Panc1 (cell line): ENCODE results near the gene THEM4. TPM values are rescaled to one million over a fixed set of nuclear protein-coding genes. Genes with fewer than 3 reads are reported as not detected.

Experiments
- ATAC-seq: fragments of 200-7000 bp; cut with Tn5 transposase; 2 replicates; pipeline ENCODE4 v1.9.1; 2020; ENCODE audit warnings: mild to moderate bottlenecking, moderate library complexity
- BruUV-seq: library from RNA; stranded (reverse); fragments of 400-500 nt; replicated peaks from 2 replicates; lab custom pipeline; 2021; lab: Mats Ljungman, UMichigan
- CTCF ChIA-PET: fragments of 300-600 bp; sonication (Branson Sonifier 250); formaldehyde crosslinking; loops from one replicate; lab custom pipeline; 2022; ENCODE audit warnings: antibody characterized with exemption; lab: Charles Lee
- POLR2A ChIA-PET: fragments of 300-600 bp; sonication (Branson Sonifier 250); formaldehyde crosslinking; loops from one replicate; lab custom pipeline; 2022; ENCODE audit warnings: antibody characterized with exemption; lab: Charles Lee
- DNase-seq: peaks from one replicate; pipeline ENCODE4 v3.0.0-alpha.2; 2010; ENCODE audit warnings: low read depth, low spot score
- H3K27ac ChIP-seq: 2 replicates; pipeline ENCODE4 v1.5.1; 2011; ENCODE audit warnings: mild to moderate bottlenecking, low read length, inconsistent platforms
- H3K27me3 ChIP-seq: fragments of 200-500 bp; sonication (Bioruptor generic); 2 replicates; pipeline ENCODE4 v1.6.0; 2014; ENCODE audit warnings: low read length, inconsistent platforms; ENCODE audit not compliant: control insufficient read depth, insufficient read depth
- H3K36me3 ChIP-seq: fragments of 200-500 bp; sonication (Bioruptor generic); 2 replicates; pipeline ENCODE4 v1.5.1; 2014; ENCODE audit warnings: inconsistent platforms, mild to moderate bottlenecking, low read length, moderate library complexity; ENCODE audit not compliant: control insufficient read depth, insufficient read depth
- H3K4me1 ChIP-seq: 2 replicates; pipeline ENCODE4 v1.5.1; 2011; ENCODE audit warnings: inconsistent platforms, mild to moderate bottlenecking, low read length, moderate library complexity; ENCODE audit not compliant: control insufficient read depth, insufficient read depth
- H3K4me3 ChIP-seq, 2 experiments: 2 replicates each; pipeline ENCODE4 v1.5.1; 2011 to 2012; ENCODE audit warnings: low read depth in 2 of 2, low read length in 2 of 2, mild to moderate bottlenecking in 2 of 2, inconsistent platforms in 1 of 2, moderate library complexity in 1 of 2
- H3K9me3 ChIP-seq: fragments of 200-500 bp; sonication (Bioruptor generic); 2 replicates; pipeline ENCODE4 v1.5.1; 2014; ENCODE audit warnings: low read depth, mild to moderate bottlenecking, inconsistent platforms, low read length, moderate library complexity; ENCODE audit not compliant: control insufficient read depth, insufficient read depth
- POLR2AphosphoS5 ChIP-seq: IDR thresholded peaks from 2 replicates; pipeline ENCODE4 v1.6.1; 2012; ENCODE audit warnings: mild to moderate bottlenecking, low read depth, low read length, moderate library complexity
- SIN3A ChIP-seq: IDR thresholded peaks from 2 replicates; pipeline ENCODE4 v1.6.1; 2012; ENCODE audit warnings: low read depth, mild to moderate bottlenecking, low read length, moderate library complexity, borderline replicate concordance; ENCODE audit not compliant: insufficient read depth
- TCF7L2 ChIP-seq: IDR thresholded peaks from 2 replicates; pipeline ENCODE4 v1.6.1; 2011; ENCODE audit warnings: mild to moderate bottlenecking, low read depth, low read length, inconsistent platforms
- in situ Hi-C: cut with HindIII; loops from 2 replicates; pipeline ENCODE4 v1.10.0; 2016; ENCODE audit warnings: low sequenced_read_pairs, low pct_unique_long_range_greater_than_20kb
- intact Hi-C: fragments of 100-400 bp; cut with micrococcal nuclease; formaldehyde crosslinking; loops from one replicate; pipeline ENCODE4 v1.10.0; 2022; ENCODE audit not compliant: unreplicated experiment
- total RNA-seq: library from RNA; stranded (reverse); gene quantifications from one replicate; pipeline ENCODE4 v1.2.1, GENCODE V29; 2021; ENCODE audit not compliant: unreplicated experiment
- TF ChIP-seq, protein P1 (sequence below): fragments of 450-650 bp; IDR thresholded peaks from 2 replicates; pipeline ENCODE4 v1.5.1; 2017; ENCODE audit warnings: mild to moderate bottlenecking
- TF ChIP-seq, protein P2 (sequence below), 2 experiments: IDR thresholded peaks; 2 replicates each; pipeline ENCODE4 v1.6.1; 2011 to 2012; ENCODE audit warnings: low read depth in 2 of 2, control low read depth in 1 of 2, low read length in 1 of 2, mild to moderate bottlenecking in 1 of 2, moderate library complexity in 1 of 2; ENCODE audit not compliant: insufficient read depth in 1 of 2

THEM4 gene
- total RNA-seq, 1 experiment from 2014 or later = 21.8 TPM

DNA sequence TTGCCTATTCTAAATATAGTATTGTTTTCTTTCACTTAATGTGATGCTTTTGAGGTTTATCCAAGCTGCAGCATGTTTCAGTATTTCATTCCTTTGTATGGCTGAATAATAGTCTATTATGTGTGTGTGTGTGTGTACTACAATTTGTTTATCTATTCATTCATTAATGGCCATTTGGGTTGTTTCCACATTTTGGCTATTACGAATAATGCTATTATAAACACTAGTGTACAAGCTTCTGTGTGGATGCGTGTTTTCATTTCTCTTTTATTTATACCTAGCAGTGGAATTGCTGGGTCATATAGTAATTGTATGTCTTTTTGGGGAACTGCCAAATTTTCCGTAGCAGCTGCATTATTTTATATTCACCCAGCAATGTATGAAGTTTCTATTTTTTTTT lies 40.8 kb downstream of the THEM4 start:
- Histone ChIP-seq H3K36me3 (no peaks in the 10 kb centered on the region), H3K9me3 (no peaks in the 10 kb centered on the region), H3K27me3 (no peaks in the 10 kb centered on the region), H3K27ac (no peak overlapping the region), H3K4me1 (no peaks in the 10 kb centered on the region), H3K4me3 (no peak overlapping the region)
- CTCF ChIA-PET = interaction anchor here (0.6 kb wide), 1 partner anchor 568 kb away, joined by 4 read pairs; no protein-coding TSS in a partner anchor
- DNase-seq (no peak), ATAC-seq (no peak)
- BruUV-seq = no TSS peak
- POLR2A ChIA-PET = no interaction called here
- in situ Hi-C loops = no loop called here
- TF ChIP-seq TCF7L2 (no peak), SIN3A (no peak)
- TF ChIP-seq, protein P1, sequence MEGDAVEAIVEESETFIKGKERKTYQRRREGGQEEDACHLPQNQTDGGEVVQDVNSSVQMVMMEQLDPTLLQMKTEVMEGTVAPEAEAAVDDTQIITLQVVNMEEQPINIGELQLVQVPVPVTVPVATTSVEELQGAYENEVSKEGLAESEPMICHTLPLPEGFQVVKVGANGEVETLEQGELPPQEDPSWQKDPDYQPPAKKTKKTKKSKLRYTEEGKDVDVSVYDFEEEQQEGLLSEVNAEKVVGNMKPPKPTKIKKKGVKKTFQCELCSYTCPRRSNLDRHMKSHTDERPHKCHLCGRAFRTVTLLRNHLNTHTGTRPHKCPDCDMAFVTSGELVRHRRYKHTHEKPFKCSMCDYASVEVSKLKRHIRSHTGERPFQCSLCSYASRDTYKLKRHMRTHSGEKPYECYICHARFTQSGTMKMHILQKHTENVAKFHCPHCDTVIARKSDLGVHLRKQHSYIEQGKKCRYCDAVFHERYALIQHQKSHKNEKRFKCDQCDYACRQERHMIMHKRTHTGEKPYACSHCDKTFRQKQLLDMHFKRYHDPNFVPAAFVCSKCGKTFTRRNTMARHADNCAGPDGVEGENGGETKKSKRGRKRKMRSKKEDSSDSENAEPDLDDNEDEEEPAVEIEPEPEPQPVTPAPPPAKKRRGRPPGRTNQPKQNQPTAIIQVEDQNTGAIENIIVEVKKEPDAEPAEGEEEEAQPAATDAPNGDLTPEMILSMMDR = no peak
- TF ChIP-seq, protein P2, sequence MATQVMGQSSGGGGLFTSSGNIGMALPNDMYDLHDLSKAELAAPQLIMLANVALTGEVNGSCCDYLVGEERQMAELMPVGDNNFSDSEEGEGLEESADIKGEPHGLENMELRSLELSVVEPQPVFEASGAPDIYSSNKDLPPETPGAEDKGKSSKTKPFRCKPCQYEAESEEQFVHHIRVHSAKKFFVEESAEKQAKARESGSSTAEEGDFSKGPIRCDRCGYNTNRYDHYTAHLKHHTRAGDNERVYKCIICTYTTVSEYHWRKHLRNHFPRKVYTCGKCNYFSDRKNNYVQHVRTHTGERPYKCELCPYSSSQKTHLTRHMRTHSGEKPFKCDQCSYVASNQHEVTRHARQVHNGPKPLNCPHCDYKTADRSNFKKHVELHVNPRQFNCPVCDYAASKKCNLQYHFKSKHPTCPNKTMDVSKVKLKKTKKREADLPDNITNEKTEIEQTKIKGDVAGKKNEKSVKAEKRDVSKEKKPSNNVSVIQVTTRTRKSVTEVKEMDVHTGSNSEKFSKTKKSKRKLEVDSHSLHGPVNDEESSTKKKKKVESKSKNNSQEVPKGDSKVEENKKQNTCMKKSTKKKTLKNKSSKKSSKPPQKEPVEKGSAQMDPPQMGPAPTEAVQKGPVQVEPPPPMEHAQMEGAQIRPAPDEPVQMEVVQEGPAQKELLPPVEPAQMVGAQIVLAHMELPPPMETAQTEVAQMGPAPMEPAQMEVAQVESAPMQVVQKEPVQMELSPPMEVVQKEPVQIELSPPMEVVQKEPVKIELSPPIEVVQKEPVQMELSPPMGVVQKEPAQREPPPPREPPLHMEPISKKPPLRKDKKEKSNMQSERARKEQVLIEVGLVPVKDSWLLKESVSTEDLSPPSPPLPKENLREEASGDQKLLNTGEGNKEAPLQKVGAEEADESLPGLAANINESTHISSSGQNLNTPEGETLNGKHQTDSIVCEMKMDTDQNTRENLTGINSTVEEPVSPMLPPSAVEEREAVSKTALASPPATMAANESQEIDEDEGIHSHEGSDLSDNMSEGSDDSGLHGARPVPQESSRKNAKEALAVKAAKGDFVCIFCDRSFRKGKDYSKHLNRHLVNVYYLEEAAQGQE (IDR thresholded peaks at IDR 0.05; ENCODE audit: insufficient read depth in 1 of 2, low read depth in 2 of 2, low read length in 1 of 2) = no peak
- intact Hi-C loops = no loop called here

DNA sequence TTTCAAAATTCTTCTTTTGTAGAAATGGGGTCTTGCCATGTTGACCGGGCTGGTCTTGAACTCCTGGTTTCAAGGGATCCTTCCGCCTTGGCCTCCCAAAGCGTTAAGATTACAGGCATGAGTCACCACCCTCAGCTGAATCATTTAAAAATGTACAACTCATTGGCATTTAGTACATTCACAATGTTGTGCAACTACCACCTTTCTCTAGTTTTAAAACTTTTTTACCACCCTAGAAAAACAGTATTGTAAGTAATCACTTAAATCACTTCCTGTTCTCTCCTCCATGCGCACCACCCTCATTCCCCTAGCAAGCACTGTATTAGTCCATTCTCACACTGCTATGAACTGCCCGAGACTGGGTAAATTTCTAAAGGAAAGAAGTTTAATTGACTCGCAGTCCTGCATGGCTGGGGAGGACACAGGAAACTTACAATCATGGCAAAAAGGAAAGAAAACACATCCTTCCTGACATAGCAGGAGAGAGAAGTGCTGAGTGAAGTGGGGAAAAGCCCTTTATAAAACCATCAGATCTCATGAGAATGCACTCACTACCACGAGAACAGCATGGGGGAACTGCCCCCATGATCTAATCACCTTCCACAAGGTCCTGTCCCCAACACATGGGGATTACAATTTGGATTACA lies 41.4 kb downstream of the THEM4 start:
- no peaks in the 10 kb centered on the region for H3K9me3 ChIP-seq
- DNase-seq (no peak), ATAC-seq (no peak)
- in situ Hi-C loops (no loop called here), intact Hi-C loops (no loop called here)
- no TSS peak for BruUV-seq
- CTCF ChIA-PET = interaction anchor here (0.6 kb wide), 1 partner anchor 567 kb away, joined by 4 read pairs; no protein-coding TSS in a partner anchor
- POLR2A ChIA-PET = no interaction called here
- no peak overlapping the region for H3K4me3 ChIP-seq
- no peak for TF ChIP-seq SIN3A
- TF ChIP-seq, protein P2 (IDR thresholded peaks at IDR 0.05; ENCODE audit: insufficient read depth in 1 of 2, low read depth in 2 of 2, low read length in 1 of 2) = no peak
- TF ChIP-seq, protein P1 = no peak
- TF ChIP-seq POLR2AphosphoS5 = no peak
- no peak for TF ChIP-seq TCF7L2
- H3K27me3 ChIP-seq = no peaks in the 10 kb centered on the region
- H3K27ac ChIP-seq = no peak overlapping the region
- H3K36me3 ChIP-seq = no peaks in the 10 kb centered on the region
- no peaks in the 10 kb centered on the region for H3K4me1 ChIP-seq
